NCI-H2196 treated with DMSO at 0.1 percent for 48 hours (cell line): Measurements from ENCODE around the gene COX10.
"Not testable (repeated sequence)": the region's sequence is repeated elsewhere in the genome, so short reads cannot be mapped to it uniquely, and the experiment has no call there.

ENCODE experiments used
- DNase-seq: peaks from one replicate; lab custom pipeline; 2025; ENCODE audit not compliant: unreplicated experiment; lab: John Stamatoyannopoulos, UW

Gene COX10

GRCh38 chr17:14202388-14203166 lies 133.3 kb downstream of the COX10 start:
- DNase-seq = no peak

- no peak for DNase-seq
Measured at GRCh38 chr17:14203388-14203787, 134.1 kb downstream of the COX10 start.

GRCh38 chr17:14204084-14204483 lies 134.8 kb downstream of the COX10 start:
- no peak for DNase-seq

GRCh38 chr17:14204546-14204945 lies 135.2 kb downstream of the COX10 start:
- no peak for DNase-seq

- DNase-seq = no peak
Measured at GRCh38 chr17:14205380-14205779, 136.1 kb downstream of the COX10 start.

GRCh38 chr17:14205992-14206461 lies 136.7 kb downstream of the COX10 start:
- DNase-seq = peak; percentile 13

- no peak for DNase-seq
Measured at GRCh38 chr17:14206891-14207290, 137.6 kb downstream of the COX10 start.

- DNase-seq = no peak
Measured at GRCh38 chr17:14207791-14208190, 138.5 kb downstream of the COX10 start.

- no peak for DNase-seq
Measured at GRCh38 chr17:14209215-14209614, 139.9 kb downstream of the COX10 start.

GRCh38 chr17:14211246-14211645 lies 141.9 kb downstream of the COX10 start:
- DNase-seq = no peak

GRCh38 chr17:14211801-14212200 lies 142.5 kb downstream of the COX10 start:
- DNase-seq = no peak

GRCh38 chr17:14212401-14212800 lies 143.1 kb downstream of the COX10 start:
- no peak for DNase-seq

- no peak for DNase-seq
Measured at GRCh38 chr17:14214271-14214670, 145.0 kb downstream of the COX10 start.

- no peak for DNase-seq
Measured at GRCh38 chr17:14222611-14223010, 153.3 kb downstream of the COX10 start.

- DNase-seq = no peak
Measured at GRCh38 chr17:14225254-14225980, 156.1 kb downstream of the COX10 start.

- DNase-seq = no peak
Measured at GRCh38 chr17:14227052-14227451, 157.7 kb downstream of the COX10 start.

GRCh38 chr17:14228903-14229302 lies 159.6 kb downstream of the COX10 start:
- DNase-seq = no peak

GRCh38 chr17:14231187-14231586 lies 161.9 kb downstream of the COX10 start:
- DNase-seq = not testable (repeated sequence)

GRCh38 chr17:14235047-14235446 lies 165.7 kb downstream of the COX10 start:
- DNase-seq = not testable (repeated sequence)

GRCh38 chr17:14236032-14236431 lies 166.7 kb downstream of the COX10 start:
- DNase-seq = not testable (repeated sequence)

GRCh38 chr17:14236762-14237161 lies 167.5 kb downstream of the COX10 start, which contains the start of gene CDRT15:
Gene CDRT15, minus strand, starts transcription at chr17:14236862. Its CDS starts 29 bp downstream, at chr17:14236833.
- not testable (repeated sequence) for DNase-seq

GRCh38 chr17:14239271-14239670 lies 170.0 kb downstream of the COX10 start:
- not testable (repeated sequence) for DNase-seq
